IMR-90 (cell line): Measurements from ENCODE around the gene ADCY5. TPM values are rescaled to one million over a fixed set of nuclear protein-coding genes. Genes with fewer than 3 reads are reported as not detected.

Experiments used
- ATAC-seq: fragments of 200-7000 bp; cut with Tn5 transposase; 2 replicates; pipeline ENCODE4 v1.9.1; 2020; ENCODE audit warnings: low read depth, mild to moderate bottlenecking, moderate library complexity
- BruUV-seq: library from RNA; stranded (reverse); fragments of 400-500 nt; replicated peaks from 2 replicates; lab custom pipeline; 2021; lab: Mats Ljungman, UMichigan
- CTCF ChIA-PET: fragments of 300-600 bp; formaldehyde crosslinking; extraction: SDS; loops from one replicate; lab custom pipeline; 2021; ENCODE audit warnings: antibody characterized with exemption; lab: Yijun Ruan, JAX
- POLR2A ChIA-PET: fragments of 300-600 bp; sonication (Branson Sonifier 250); formaldehyde crosslinking; loops from one replicate; lab custom pipeline; 2022; ENCODE audit warnings: antibody characterized with exemption; ENCODE audit not compliant: unreplicated experiment; lab: Charles Lee
- DNase-seq: peaks from one replicate; pipeline ENCODE4 v3.0.0; 2013
- H2AFZ ChIP-seq: replicated peaks from 2 replicates; pipeline ENCODE3; 2013; ENCODE audit warnings: low read length, mild to moderate bottlenecking; ENCODE audit not compliant: poor library complexity
- H2AK5ac ChIP-seq: 2 replicates; pipeline ENCODE4 v1.6.1; 2013; ENCODE audit warnings: low read depth, low read length, inconsistent platforms
- H2AK9ac ChIP-seq: replicated peaks from 2 replicates; pipeline ENCODE3; 2013; ENCODE audit warnings: mild to moderate bottlenecking, low read depth, low read length, moderate library complexity; ENCODE audit not compliant: poor library complexity
- H2BK120ac ChIP-seq: 2 replicates; pipeline ENCODE4 v1.6.1; 2013; ENCODE audit warnings: low read depth, low read length, inconsistent platforms
- H2BK15ac ChIP-seq: 3 replicates; pipeline ENCODE4 v1.6.1; 2013; ENCODE audit warnings: low read depth, low read length, inconsistent platforms
- H2BK20ac ChIP-seq: 2 replicates; pipeline ENCODE4 v1.6.1; 2013; ENCODE audit warnings: low read depth, mild to moderate bottlenecking, inconsistent platforms, low read length, moderate library complexity
- H2BK5ac ChIP-seq: 2 replicates; pipeline ENCODE4 v1.6.1; 2013; ENCODE audit warnings: mild to moderate bottlenecking, low read depth, low read length, inconsistent platforms; ENCODE audit not compliant: poor library complexity, severe bottlenecking
- H3K14ac ChIP-seq: replicated peaks from 2 replicates; pipeline ENCODE4 v1.6.1; 2013; ENCODE audit warnings: low read depth, low read length, inconsistent platforms
- H3K18ac ChIP-seq: 2 replicates; pipeline ENCODE4 v1.6.1; 2013; ENCODE audit warnings: low read depth, low read length, control low read depth
- H3K23ac ChIP-seq: 2 replicates; pipeline ENCODE4 v1.6.1; 2013; ENCODE audit warnings: low read depth, low read length, inconsistent platforms
- H3K27ac ChIP-seq: 2 replicates; pipeline ENCODE4 v1.5.1; 2013; ENCODE audit warnings: mild to moderate bottlenecking, control low read depth, low read length; ENCODE audit not compliant: insufficient read depth
- H3K27me3 ChIP-seq: 2 replicates; pipeline ENCODE4 v1.6.1; 2013; ENCODE audit warnings: low read length; ENCODE audit not compliant: control insufficient read depth, insufficient read depth
- H3K36me3 ChIP-seq: 2 replicates; pipeline ENCODE4 v1.6.1; 2013; ENCODE audit warnings: low read length, mixed read lengths; ENCODE audit not compliant: control insufficient read depth, insufficient read depth
- H3K4ac ChIP-seq: 2 replicates; pipeline ENCODE4 v1.6.1; 2013; ENCODE audit warnings: low read depth, low read length, inconsistent platforms
- H3K4me1 ChIP-seq: 2 replicates; pipeline ENCODE4 v1.6.1; 2013; ENCODE audit warnings: low read length, mixed read lengths; ENCODE audit not compliant: control insufficient read depth, insufficient read depth
- H3K4me2 ChIP-seq: 2 replicates; pipeline ENCODE4 v1.6.1; 2013; ENCODE audit warnings: low read depth, mild to moderate bottlenecking, control low read depth, low read length, moderate library complexity
- H3K4me3 ChIP-seq: 2 replicates; pipeline ENCODE4 v1.5.1; 2013; ENCODE audit warnings: low read depth, mild to moderate bottlenecking, control low read depth, low read length, moderate library complexity; ENCODE audit not compliant: insufficient read depth
- H3K56ac ChIP-seq: 2 replicates; pipeline ENCODE4 v1.6.1; 2013; ENCODE audit warnings: low read length, inconsistent platforms; ENCODE audit not compliant: insufficient read depth; ENCODE audit errors: extremely low read depth
- H3K79me1 ChIP-seq, 2 experiments: 2 replicates each; pipeline ENCODE4 v1.6.1; 2013; ENCODE audit warnings: low read length in 2 of 2, inconsistent platforms in 1 of 2, low read depth in 1 of 2
- H3K9ac ChIP-seq: 2 replicates; pipeline ENCODE4 v1.6.1; 2013; ENCODE audit warnings: low read depth, low read length, control low read depth
- H3K9me1 ChIP-seq: 2 replicates; pipeline ENCODE4 v1.6.1; 2013; ENCODE audit warnings: low read length, inconsistent platforms; ENCODE audit not compliant: insufficient read depth
- H3K9me3 ChIP-seq: 2 replicates; pipeline ENCODE4 v1.6.1; 2013; ENCODE audit warnings: low read length; ENCODE audit not compliant: control insufficient read depth, insufficient read depth
- H4K20me1 ChIP-seq: 2 replicates; pipeline ENCODE4 v1.6.1; 2013; ENCODE audit warnings: low read length, inconsistent platforms; ENCODE audit not compliant: insufficient read depth
- H4K5ac ChIP-seq: 2 replicates; pipeline ENCODE4 v1.6.1; 2013; ENCODE audit warnings: mild to moderate bottlenecking, low read depth, low read length, control low read depth
- H4K8ac ChIP-seq, 2 experiments: 2 replicates each; pipeline ENCODE4 v1.6.1; 2013; ENCODE audit warnings: low read depth in 2 of 2, low read length in 2 of 2, control low read depth in 1 of 2, inconsistent platforms in 1 of 2
- H4K91ac ChIP-seq: 2 replicates; pipeline ENCODE4 v1.6.1; 2013; ENCODE audit warnings: low read depth, low read length, inconsistent platforms; ENCODE audit not compliant: insufficient read depth
- BHLHE40 ChIP-seq: fragments of 150-350 bp; IDR thresholded peaks from 2 replicates; pipeline ENCODE4 v1.6.1; 2016; ENCODE audit warnings: mild to moderate bottlenecking, low read depth, low read length
- WGBS, 2 experiments: methylation state at CpG; one replicate each; pipeline versions ENCODE4 v1.1.5 to v1.1.7; 2013; ENCODE audit warnings: missing lambda C conversion rate in 2 of 2; ENCODE audit not compliant: insufficient read length in 1 of 2; ENCODE audit errors: extremely low coverage in 2 of 2; 5-methylcytosine and 5-hydroxymethylcytosine counted together
- dilution Hi-C: fragments of 300-500 bp; cut with HindIII; formaldehyde crosslinking; loops from one replicate; pipeline ENCODE4 v1.14.3; 2018; ENCODE audit warnings: low sequenced_read_pairs; ENCODE audit not compliant: unreplicated experiment
- in situ Hi-C: fragments of 300-500 bp; cut with MboI; formaldehyde crosslinking; loops from 3 replicates; pipeline ENCODE4 v1.14.3; 2019; ENCODE audit warnings: low sequenced_read_pairs, inconsistent platforms, mixed read lengths
- intact Hi-C: fragments of 100-400 bp; cut with micrococcal nuclease; formaldehyde crosslinking; loops from 2 replicates; pipeline ENCODE4 v1.10.0; 2022
- polyA plus RNA-seq, 3 experiments: library from polyadenylated mRNA; depleted of rRNA; stranded (reverse); fragments of >200 nt; gene quantifications; 2 replicates each; pipeline ENCODE4 v1.2.3, GENCODE V29; 2012; ENCODE audit warnings: low replicate concordance in 1 of 3
- total RNA-seq: library from RNA; depleted of rRNA; stranded (reverse); fragments of >200 nt; gene quantifications from 2 replicates; pipeline ENCODE4 v1.2.3, GENCODE V29; 2012

Gene ADCY5
- total and polyA plus RNA-seq, 2 of the 4 experiments (the other 2 are of a cell fraction): 0.14 to 0.18 TPM

DNA sequence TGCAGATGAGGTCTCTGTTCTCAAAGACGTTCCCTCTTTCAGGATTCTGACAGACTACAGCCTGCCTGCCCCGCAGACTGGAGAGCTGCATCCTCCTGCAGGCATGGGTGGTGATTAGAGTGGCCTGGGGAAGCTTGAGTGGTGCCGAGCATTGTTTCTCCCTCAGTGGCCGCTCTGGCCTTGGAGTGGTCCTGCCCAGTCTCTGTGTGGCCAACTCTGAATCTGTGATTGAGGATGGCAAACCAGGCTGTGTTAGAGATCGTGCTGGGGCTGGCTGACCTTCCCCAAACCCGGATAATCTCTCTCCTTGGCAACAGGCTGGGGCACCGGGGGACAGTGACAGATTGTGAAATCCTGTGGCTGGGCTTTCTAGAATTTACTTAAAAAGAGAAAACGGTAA is 11.0 kb upstream of the ADCY5 start:
- H3K9ac ChIP-seq: no peak overlapping the region
- H3K56ac ChIP-seq: no peak overlapping the region
- H4K91ac ChIP-seq: no peak overlapping the region
- no peaks in the 10 kb centered on the region for H3K9me3 ChIP-seq
- H4K5ac ChIP-seq: no peak overlapping the region
- no peak overlapping the region for H3K27ac ChIP-seq
- no peak for TF ChIP-seq BHLHE40
- H3K36me3 ChIP-seq: no peaks in the 10 kb centered on the region
- H3K4me2 ChIP-seq: no peak overlapping the region
- H2BK20ac ChIP-seq: no peak overlapping the region
- H3K27me3 ChIP-seq: peaks cover 57% of the 10 kb centered on the region
- no peak overlapping the region for H2BK15ac ChIP-seq
- no peak overlapping the region; the same call in 1 of the 2 replicates for H3K14ac ChIP-seq
- dilution Hi-C loops (no loop called here), intact Hi-C loops (no loop called here), in situ Hi-C loops (no loop called here)
- CTCF ChIA-PET: no interaction called here
- H4K20me1 ChIP-seq: no peaks in the 10 kb centered on the region
- H2BK120ac ChIP-seq: no peak overlapping the region
- ATAC-seq: no peak
- 0% methylated on average over 1 of the region's 8 CpGs; no CpG with 5 or more reads in 1 of the 2 experiments for WGBS, 2 experiments
- no peak overlapping the region for H4K8ac ChIP-seq
- no peak overlapping the region for H3K23ac ChIP-seq
- peak overlapping the region; percentile 26 for H2AFZ ChIP-seq
- H3K4me3 ChIP-seq: no peak overlapping the region
- DNase-seq: no peak
- no peak overlapping the region for H2AK5ac ChIP-seq
- H3K79me1 ChIP-seq: no peaks in the 10 kb centered on the region
- H3K4ac ChIP-seq: no peak overlapping the region
- H3K18ac ChIP-seq: no peak overlapping the region
- no peak overlapping the region for H2BK5ac ChIP-seq
- no peaks in the 10 kb centered on the region for H3K4me1 ChIP-seq
- H2AK9ac ChIP-seq: no peak overlapping the region
- H3K9me1 ChIP-seq: no peaks in the 10 kb centered on the region
- POLR2A ChIA-PET: no interaction called here
- BruUV-seq: no TSS peak
